Measurements from ENCODE around the gene POU2F2. TPM values are rescaled to one million over a fixed set of nuclear protein-coding genes. Genes with fewer than 3 reads are reported as not detected.

POU2F2 gene
- total RNA-seq, 4 donors from 2014 or later, result 0.93 to 1.8 (median 1.5) TPM

DNA sequence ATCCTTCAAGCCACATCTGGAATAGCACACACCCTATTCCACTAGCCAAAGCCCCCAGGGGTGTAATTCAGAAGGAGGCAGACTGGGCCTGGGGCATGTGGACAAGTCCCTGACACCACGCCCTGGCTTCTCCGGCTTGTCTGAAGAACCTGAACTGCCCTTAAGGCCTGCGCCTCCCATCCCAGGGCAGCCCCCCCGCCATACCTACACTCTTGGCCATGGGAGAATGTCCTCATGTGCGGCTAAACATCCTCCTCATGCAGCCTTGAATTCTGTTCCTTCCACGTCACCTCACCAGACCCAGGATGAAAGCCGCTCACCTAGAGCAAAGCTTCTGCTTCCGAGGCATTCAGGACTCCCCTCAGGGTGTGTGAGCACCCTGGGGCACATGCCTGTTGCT, 24.3 kb upstream of the POU2F2 start:
- no peak for TF ChIP-seq POLR2A (IDR thresholded peaks at IDR 0.05)
- no peak for TF ChIP-seq POLR2AphosphoS5 (IDR thresholded peaks at IDR 0.05)
- no peak for TF ChIP-seq EP300 (IDR thresholded peaks at IDR 0.05)
- no peak for TF ChIP-seq CTCF (IDR thresholded peaks at IDR 0.05)
- Histone ChIP-seq H3K4me1 (no peaks in the 10 kb centered on the region), H3K4me3 (no peak overlapping the region), H3K36me3 (no peaks in the 10 kb centered on the region), H3K27ac (no peak overlapping the region), H3K27me3 (peaks cover 64% of the 10 kb centered on the region), H3K9me3 (no peaks in the 10 kb centered on the region)
- 93% methylated on average over 7 of the region's 8 CpGs; no CpG with 5 or more reads in 1 of the 2 donors for WGBS, 2 donors (ENCODE audit: low coverage in 1 of 2)
- no peak for ATAC-seq

GRCh38 chr19:42155796-42156195, 23.6 kb upstream of the POU2F2 start:
- no peak overlapping the region for H3K4me3 ChIP-seq
- H3K9me3 ChIP-seq, result no peaks in the 10 kb centered on the region
- 58% methylated on average over 2 of the region's 10 CpGs; no CpG with 5 or more reads in 1 of the 2 donors for WGBS, 2 donors (ENCODE audit: low coverage in 1 of 2)
- TF ChIP-seq POLR2A (IDR thresholded peaks at IDR 0.05), result no peak
- no peak for TF ChIP-seq CTCF (IDR thresholded peaks at IDR 0.05)
- no peak for TF ChIP-seq POLR2AphosphoS5 (IDR thresholded peaks at IDR 0.05)
- no peak for TF ChIP-seq EP300 (IDR thresholded peaks at IDR 0.05)
- H3K36me3 ChIP-seq, result no peaks in the 10 kb centered on the region
- H3K4me1 ChIP-seq, result no peaks in the 10 kb centered on the region
- H3K27me3 ChIP-seq, result peaks cover 66% of the 10 kb centered on the region
- H3K27ac ChIP-seq, result no peak overlapping the region
- ATAC-seq, result no peak

- Histone ChIP-seq H3K27me3 (peaks cover 66% of the 10 kb centered on the region), H3K9me3 (no peaks in the 10 kb centered on the region), H3K36me3 (no peaks in the 10 kb centered on the region), H3K4me3 (no peak overlapping the region), H3K27ac (no peak overlapping the region), H3K4me1 (no peaks in the 10 kb centered on the region)
- WGBS, 2 donors (ENCODE audit: low coverage in 1 of 2), result 41 to 42% methylated on average over 6 to 13 of the region's 15 CpGs
- ATAC-seq, result no peak
- TF ChIP-seq POLR2A (IDR thresholded peaks at IDR 0.05), result no peak
Observed at GRCh38 chr19:42154471-42155323, 22.5 kb upstream of the POU2F2 start.

DNA sequence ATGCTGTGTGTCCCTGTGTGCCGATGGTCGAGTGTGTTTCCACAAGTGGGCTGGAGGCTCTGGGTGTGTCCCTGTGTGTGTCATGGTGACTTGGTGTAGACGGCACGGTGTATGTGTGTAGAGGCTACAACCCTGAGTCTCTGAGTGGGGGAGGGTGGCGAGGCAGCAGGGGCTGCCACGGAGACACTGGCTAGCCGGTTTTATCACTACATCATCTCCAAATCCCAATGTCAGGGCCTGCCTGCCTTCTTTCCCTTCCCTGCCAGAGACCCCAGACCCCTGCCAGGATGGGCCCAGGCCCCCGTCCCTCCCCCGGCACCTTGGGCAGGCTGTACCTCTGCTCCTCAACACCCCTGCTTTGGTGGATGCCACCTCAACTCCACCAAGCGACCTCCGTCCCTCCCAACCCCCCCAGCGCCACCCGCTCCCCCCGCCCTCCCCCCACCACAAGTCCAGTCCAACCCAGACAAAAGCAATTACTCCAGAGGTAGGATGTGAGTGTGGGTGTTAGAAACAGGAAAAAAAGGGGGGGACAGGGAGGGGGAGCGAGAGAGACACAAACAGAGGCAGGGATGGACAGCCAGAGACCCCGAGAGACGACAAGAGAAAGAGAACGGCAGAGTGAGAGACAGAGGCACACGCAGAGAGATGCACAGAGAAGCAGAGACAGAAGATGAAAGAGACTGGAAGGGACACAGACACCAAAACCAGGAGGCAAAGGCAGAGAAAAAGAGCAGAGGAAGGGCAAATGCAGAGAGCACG, 21.6 kb upstream of the POU2F2 start:
- WGBS, 2 donors (ENCODE audit: low coverage in 1 of 2), result 10 to 25% methylated on average over 5 to 6 of the region's 20 CpGs
- H3K36me3 ChIP-seq, result no peaks in the 10 kb centered on the region
- no peak overlapping the region for H3K4me3 ChIP-seq
- no peak for TF ChIP-seq CTCF (IDR thresholded peaks at IDR 0.05)
- TF ChIP-seq EP300 (IDR thresholded peaks at IDR 0.05), result no peak
- no peak for TF ChIP-seq POLR2A (IDR thresholded peaks at IDR 0.05)
- TF ChIP-seq POLR2AphosphoS5 (IDR thresholded peaks at IDR 0.05), result no peak
- no peaks in the 10 kb centered on the region for H3K9me3 ChIP-seq
- H3K27ac ChIP-seq, result no peak overlapping the region
- no peaks in the 10 kb centered on the region for H3K4me1 ChIP-seq
- H3K27me3 ChIP-seq, result peaks cover 74% of the 10 kb centered on the region
- no peak for ATAC-seq

GRCh38 chr19:42152910-42153671, 20.8 kb upstream of the POU2F2 start:
- ATAC-seq, result no peak
- Histone ChIP-seq H3K27ac (no peak overlapping the region), H3K4me3 (no peak overlapping the region), H3K36me3 (no peaks in the 10 kb centered on the region), H3K9me3 (no peaks in the 10 kb centered on the region), H3K27me3 (peaks cover 82% of the 10 kb centered on the region), H3K4me1 (no peaks in the 10 kb centered on the region)
- 92 to 100% methylated on average over 1 to 9 of the region's 25 CpGs for WGBS, 2 donors (ENCODE audit: low coverage in 1 of 2)
- TF ChIP-seq POLR2AphosphoS5 (IDR thresholded peaks at IDR 0.05) (no peak), EP300 (IDR thresholded peaks at IDR 0.05) (no peak), POLR2A (IDR thresholded peaks at IDR 0.05) (no peak), CTCF (IDR thresholded peaks at IDR 0.05) (no peak)
